Inferior parietal cortex (tissue), 1 donor: ENCODE data around the gene SPEM2.

Source experiments
- DNase-seq: peaks from one replicate; pipeline ENCODE4 v3.0.0-alpha.2; 2016; ENCODE audit errors: extremely low spot score

Gene SPEM2

DNA sequence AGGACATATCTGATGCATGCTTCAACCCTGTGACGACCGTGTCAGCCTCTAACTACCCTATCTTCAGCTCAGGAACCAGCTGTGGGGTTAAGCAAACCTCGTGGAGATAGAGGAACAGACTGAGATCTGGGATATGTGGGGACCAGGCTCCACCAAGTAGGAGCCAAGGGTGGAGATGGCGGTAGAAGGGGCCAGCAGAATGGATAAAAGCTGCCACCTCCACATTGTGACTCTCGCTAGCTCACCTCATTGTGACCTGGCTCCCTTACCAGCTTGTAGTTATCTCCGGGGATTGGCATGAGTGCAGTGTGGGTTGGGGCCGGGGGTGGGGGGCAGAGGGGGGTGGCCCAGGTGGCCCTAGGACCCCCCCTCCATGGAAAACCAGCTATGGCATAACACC, at the start of gene SPEM2:
Gene SPEM2 (plus strand): TSS at position 301 of the 400 bp plus-strand sequence. CDS start 73 bp downstream, at position 374.
- no peak for DNase-seq

DNA sequence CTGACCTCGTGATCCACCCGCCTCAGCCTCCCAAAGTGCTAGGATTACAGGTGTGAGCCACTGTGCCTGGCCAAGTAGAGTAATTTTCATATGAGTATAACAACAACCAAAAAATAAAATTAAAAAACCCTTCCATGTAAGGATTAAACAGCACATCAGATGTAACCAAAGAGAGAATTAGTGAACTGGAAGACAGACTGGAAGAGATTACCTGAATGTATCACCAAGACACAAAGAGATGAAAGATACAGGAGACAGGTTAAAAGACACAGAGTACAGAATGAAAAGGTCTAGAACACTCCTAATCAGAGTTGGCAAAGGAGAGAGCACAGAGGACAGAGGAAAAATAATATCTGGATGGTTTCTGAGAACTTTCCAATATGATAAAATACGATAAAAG, 46.3 kb upstream of the SPEM2 start:
- DNase-seq: no peak

DNA sequence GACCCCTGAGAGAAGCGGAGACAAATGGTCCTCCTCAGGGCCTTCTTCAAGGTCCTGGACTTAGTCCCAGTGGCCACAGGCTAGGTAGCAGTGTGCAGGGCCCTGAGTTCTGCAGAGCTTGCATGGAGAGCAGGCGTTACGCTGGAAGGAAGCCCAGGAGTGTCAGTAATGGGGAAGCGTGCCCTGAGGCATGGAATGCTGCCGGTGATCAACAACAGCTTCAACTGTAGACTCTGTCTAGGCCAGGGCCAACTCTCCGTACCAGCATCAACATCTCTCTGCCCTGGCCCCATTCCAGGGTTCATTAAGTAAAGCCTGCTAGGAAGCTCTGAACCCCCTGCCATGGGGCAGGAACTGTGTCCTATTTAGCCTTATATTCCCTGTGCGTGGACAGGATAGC, 45.1 kb upstream of the SPEM2 start:
- no peak for DNase-seq

DNA sequence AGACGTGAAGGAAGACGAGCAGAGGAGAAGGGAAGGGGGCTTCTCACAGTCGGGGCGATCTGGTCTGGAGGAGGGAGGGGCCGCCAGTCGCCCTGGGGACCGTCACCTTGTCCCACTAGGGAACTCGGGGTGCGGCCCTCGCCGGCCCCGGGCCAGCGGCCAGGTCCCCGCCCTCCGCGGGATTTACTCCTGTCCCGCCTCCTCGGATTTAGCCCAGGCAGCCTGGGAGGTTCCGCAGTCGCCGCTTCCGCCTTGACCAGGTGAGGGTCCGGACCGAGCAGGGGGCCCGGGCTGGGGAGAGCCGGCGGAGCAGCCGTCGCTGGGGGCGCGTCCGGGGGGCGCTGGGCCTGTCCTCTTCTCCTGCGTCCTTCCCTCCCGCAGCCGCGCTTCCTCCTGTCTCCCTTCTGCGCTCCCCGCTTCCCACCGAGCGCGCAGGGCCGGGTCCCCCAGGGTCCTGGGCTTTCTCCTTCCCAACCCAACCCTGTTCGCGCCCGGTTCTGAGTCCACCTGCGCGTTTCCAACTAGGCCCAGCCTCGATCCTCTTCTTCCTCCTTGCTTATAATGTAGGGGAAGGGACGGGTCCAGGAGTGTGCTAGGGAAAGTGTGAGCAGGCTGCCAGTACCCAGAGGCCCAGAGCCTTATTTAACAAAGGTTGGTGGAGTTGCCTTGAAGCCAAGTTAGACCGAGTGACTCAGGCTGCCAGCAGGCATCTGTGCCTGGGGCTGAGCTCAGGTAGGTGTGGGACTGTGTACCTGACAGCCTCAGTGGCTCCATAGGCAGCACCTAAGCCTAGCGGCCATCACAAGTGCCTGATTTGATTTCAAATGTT, 44.3 kb upstream of the SPEM2 start, which contains the start of gene TNK1:
Gene TNK1 (plus strand): TSS at position 235 of the 829 bp plus-strand sequence. CDS start 1,838 bp downstream, outside the sequence.
- DNase-seq: no peak

DNA sequence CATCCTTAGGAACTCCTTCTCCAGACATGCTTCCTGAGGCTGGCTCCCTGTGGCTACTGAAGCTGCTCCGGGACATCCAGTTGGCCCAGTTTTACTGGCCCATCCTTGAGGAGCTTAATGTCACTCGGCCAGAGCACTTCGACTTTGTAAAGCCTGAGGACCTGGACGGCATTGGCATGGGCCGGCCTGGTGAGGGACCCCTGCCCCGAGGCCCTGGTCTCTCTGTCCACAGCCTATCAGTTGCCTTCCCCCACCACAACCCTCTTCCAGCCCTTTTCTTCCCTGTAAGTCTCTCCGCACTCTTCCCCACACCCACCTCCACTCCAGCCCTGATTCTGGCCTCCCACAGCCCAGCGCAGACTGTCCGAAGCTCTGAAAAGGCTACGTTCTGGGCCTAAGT, 42.5 kb upstream of the SPEM2 start:
- DNase-seq: no peak

DNA sequence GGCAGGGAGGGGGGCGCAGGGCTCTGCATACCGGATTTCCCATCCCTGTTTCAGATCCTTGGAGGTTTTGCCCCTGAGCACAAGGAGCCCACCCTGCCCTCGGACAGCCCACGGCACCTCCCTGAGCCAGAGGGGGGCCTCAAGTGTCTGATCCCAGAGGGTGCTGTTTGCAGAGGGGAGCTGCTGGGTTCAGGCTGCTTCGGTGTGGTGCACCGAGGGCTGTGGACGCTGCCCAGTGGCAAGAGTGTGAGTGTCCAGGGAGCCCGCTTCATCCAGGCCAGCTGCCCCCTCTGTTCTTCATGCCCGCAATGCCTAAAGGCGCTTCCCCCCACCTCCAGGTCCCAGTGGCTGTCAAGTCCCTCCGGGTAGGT, 42.1 kb upstream of the SPEM2 start:
- no peak for DNase-seq

DNA sequence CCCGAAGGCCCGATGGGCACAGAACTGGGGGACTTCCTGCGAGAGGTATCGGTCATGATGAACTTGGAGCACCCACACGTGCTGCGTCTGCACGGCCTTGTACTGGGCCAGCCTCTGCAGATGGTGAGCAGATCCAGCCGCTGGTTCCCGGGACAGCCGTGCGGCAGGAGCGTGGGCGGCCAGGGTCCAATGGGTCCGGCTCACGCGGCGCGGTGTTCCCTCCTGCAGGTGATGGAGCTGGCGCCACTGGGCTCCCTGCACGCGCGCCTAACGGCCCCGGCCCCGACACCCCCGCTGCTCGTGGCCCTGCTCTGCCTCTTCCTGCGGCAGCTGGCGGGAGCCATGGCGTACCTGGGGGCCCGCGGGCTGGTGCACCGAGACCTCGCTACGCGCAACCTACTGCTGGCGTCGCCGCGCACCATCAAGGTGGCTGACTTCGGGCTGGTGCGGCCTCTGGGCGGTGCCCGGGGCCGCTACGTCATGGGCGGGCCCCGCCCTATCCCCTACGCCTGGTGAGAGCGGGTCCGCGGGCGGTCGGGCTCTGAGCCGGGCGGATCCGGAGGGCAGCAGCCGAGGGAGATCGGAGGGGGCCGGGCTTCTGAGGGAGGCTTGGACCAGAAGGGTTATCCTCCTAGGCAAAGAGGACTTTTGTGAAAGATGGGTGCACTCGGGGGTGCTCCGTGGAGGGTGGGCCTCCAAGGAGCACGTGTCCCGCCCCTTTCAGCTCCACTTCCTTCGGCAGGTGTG, 41.5 kb upstream of the SPEM2 start:
- peak; percentile 17 for DNase-seq

DNA sequence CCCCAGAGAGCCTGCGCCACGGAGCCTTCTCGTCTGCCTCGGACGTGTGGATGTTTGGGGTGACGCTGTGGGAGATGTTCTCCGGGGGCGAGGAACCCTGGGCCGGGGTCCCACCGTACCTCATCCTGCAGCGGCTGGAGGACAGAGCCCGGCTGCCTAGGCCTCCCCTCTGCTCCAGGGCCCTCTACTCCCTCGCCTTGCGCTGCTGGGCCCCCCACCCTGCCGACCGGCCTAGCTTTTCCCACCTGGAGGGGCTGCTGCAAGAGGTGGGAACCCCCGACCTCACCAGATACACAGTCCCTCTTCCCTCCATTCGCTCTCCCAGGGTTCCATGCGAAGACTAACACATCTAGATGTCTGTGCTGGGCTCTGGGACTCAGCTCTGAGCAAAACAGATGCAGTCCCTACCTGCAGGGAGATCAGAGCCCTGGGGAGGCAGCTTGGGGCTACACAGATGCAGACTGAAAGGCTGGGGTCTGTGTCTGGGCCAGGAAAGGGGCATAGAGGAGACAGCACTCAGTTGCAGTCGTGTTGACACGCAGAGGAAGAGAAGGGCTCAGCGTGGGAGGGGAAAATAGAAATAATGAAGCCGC, 40.8 kb upstream of the SPEM2 start:
- DNase-seq: no peak

DNA sequence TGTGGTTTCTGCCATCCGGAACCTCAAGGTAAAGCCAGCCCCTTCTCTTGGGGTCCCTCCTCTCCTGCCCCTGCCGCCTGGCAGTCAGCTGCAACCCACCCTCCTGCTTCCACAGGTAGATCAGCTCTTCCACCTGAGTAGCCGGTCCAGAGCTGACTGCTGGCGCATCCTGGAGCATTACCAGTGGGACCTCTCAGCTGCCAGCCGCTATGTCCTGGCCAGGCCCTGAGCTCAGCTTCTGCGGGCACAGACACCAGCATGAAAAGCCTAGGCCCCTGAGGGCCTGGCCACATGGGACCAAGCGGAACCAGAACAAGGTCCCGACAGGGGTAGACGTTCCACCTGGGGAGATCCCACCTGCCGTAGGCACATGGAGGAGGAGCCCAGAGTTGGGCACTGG, 36.6 kb upstream of the SPEM2 start:
- DNase-seq: no peak

DNA sequence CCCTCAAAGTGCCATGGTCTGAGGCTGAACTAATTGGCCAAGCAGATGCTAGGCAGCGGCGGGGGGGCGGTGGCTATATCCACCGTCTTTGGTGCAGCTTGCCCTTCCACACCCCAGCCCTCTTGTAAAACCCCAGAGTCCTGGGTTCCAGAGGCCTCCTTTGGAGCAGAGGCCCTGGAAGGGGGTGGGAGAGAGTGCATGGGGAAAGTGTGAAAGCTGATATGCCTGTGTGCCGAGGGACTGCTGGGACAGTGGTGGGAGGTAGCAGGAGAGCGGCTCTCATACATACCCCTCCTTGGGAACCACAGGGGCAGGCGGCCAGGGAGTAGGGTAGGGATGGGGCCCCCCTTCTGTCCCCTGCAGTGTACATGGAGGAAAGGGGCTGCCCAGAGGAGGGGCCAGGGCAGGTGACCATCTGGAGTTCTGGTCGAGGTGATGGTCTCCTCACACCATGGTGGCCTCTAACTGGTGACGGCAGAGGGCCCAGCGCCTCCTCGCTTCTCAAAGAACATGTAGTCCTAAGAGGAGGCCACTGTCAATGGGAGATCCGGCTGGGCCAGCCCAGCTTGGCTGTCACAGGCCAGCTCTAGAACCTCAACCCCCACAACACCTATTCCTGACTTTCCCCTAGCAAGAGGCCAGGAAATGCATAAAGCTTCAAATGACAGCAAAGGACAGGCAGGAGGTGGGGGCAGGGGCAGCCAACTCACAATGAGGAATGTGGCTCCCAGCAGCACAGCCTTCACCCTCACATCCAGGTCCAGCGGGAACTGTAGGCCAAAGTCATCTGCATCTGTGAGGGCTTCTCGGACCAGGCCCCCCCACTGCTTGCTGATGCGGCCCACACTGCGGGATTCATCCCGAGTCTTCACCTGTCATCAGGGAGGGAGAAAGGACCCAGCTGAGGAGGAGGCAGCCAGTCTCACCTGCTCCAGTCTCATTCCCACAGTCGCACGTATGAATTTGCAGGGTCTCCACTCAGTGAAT, 35.2 kb upstream of the SPEM2 start:
- DNase-seq: no peak

DNA sequence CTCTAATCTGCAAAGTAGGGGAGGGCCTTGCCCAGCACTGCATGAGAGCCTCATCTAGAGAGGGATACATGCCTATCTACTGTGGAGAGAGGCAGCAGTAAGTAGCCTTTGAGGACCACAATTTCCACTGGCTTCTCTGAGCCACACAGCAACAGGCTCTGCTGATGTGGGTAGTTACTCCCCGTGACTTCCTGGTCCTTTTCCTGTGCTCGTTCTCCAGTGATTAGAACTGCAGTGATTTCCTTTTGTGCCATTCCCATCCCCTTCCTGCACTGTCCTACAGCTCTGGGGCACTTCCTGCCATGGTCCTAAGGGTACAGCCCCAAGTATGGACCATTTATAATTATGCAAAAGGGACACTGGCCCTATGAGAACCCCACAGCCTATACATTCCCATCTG, 34.1 kb upstream of the SPEM2 start:
- no peak for DNase-seq

DNA sequence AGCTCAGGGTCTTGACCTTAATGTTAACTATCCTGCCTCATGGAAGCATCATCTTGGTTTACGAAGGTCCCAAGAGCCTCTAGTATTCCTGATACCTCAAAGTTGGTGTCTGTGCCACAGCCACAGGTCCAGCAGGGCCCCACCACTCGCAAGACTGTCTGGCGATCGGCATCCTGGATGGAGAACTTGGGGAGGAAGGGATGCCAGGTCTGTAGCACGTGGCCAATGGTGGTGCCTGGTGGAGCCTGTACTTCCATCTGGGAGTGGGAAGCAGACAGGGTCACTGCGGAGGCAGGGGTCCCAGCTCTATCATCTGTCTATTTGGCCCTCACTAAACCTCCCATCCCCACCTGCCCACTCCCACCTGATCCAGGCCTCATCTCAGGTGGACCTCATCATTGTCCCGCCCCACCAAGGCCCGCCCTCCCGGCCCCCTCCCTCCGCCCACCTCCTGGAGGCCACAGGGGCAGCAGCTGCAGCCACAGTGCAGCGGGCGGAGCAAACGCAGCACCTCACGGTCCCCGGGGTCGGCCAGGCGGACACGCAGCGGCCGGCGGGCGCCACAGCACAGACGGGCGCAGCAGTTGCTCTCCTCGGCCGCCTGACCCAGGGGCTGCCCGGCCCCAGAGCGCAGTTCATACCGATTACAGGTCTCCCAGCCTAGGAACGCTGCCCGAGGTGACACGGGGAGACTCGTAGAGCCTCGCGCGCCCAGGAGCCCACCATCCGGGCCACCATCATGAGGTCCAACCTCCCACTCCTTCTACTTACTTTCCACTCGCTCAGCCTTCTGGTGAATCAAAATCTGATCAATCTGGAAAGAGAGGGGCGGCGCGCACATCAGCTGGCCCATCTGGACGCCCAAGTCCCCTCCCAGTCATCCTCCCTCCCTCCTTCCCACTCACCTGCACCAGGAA, 32.5 kb upstream of the SPEM2 start:
- no peak for DNase-seq

DNA sequence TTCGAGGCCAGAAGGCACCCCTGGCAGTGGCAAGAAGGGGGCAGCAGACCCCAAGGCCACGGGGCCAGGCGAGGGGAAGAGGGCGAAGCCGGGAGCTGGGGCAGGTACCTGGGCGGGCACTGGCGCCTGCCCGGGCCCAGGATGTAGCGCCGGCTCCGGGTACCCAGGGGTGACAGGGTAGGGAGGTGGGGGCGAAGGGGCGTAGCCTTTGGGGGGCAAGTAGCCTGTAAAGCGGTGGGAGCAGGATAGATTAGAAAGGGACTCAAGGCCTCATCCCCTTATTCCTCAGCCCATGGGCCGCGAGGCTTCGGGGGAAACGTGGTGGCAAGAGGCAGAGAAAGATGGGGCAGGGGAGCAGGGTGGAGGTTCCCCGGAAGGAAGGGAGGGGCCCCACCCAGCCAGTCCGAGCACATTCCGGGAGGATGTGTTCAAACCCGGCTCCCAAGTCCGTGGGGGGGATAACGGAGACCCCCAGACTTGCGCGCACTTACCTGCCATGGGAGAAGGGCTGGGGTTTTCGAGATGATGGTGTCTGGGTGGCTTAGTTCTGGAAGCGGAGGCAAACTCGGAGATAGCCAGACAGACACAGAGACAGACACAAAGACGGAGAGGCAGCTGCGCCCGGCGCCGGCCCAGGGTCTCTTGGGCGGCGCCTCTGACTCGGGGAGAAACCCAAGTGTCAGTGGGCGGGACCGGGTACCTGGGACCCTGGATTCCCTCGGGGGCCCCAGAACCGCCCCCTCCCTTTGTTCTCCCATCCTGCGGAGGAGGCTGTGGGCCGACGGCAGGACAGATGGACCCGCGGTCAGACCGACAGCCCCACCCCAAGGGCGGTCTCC, 31.6 kb upstream of the SPEM2 start:
- no peak for DNase-seq

DNA sequence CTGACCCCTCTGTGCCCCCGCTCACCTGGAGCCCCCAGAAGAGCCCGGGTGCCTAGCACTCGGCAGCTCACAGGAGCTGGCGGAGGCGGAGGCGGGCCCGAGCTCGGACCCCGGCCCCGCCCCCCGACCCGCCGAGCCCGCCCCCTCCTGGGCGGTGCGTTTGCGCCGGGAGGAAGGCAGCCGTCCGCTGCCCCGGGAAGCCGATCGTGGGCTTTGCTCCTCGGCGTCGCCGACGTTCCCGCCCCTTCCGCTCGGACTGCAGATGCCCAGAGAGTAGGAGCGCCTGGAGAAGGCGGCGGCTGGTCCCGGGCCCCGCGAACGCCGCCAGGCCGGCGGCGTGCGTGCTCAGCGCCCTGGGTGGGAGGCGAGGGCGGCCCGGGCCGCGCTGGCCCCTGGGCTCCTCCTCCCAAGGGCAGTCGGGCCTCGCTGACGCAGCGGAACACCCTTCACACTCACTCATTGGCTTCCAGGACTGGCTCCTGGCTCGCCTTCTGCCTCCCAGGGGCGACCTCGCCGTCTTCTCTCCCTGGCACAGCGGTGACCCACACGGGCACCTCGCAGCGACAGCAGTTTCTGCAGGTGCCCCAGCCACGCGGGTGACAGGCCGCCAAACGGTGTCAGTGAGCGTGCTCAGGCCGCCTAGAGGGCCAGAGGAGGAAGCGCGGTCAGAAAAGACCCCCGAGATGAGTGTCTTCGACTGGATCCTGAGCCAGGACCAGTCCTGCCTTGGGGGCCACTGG, 30.8 kb upstream of the SPEM2 start, which contains the start of gene PLSCR3:
Gene PLSCR3 (minus strand): TSS at position 74 of the 740 bp plus-strand sequence. CDS start 415 bp downstream, outside the sequence.
- peak; percentile 69 for DNase-seq

DNA sequence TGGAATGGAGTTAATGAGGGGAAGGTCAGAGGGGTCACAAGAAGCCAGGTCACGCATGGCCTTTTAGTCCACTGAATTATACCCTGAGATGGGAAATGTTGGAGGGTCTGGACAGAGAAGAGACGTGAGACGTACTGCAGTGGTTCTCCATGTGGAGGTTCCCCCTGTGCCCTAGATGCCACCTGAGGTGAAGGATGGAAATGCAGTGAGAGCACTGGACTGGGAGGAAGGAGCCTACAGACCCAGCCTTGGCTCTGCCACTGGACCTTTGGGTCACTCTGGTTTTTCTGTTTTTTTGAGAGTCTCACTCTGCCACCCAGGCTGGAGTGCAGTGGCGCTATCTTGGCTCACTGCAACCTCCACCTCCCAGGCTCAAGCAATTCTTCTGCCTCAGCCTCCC, 29.3 kb upstream of the SPEM2 start:
- no peak for DNase-seq

DNA sequence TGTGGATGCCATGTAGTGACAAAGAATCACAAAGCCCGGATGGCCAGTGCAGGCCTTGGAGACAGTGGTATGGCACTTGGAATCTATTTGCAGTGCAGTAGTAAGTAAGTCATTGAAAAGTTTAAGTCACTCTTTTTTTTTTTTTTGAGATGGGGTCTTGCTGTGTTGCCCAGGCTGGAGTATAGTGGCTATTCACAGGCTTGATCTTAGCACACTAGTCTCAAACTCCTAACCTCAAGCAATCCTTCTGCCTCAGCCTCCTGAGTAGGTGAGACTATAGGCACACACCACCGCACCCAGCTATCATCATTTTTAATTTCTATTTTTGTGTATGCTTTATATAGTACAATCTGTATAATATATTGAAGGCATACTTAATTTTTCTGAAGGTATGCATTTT, 26.8 kb upstream of the SPEM2 start:
- DNase-seq: no peak

DNA sequence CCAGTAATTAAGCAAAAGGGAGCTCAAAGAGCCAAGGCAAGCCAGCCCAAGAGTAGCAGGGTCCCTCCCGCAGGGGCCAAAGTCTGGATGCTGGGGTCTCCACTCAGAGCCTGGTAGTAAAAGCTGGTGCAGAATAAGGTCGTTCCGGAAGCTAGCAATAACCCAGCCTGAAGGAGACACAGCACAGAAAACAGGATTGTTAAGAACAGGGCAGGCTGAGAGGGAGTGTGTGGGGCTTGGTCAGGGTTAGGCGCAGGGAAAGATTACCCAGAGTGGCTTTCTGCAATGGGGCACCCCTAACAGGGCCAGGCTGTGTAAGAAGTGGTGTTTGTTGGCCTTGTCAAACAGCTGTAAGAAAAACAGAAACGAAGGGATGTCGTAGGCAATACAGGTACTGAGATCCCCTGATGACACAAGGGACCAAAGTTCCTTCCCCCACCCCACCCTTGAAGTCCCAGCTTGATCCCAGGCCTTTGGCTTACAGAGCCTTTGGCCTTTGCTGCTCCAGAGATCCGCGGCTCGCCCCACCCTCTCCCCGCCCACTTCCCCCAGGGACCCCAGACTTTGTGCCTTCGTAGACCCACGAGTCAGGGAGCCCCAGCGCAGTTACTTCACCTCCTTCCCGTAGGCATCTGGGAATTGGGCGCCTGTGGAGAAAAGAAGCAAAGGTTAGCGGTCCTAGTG, 22.2 kb upstream of the SPEM2 start:
- DNase-seq: no peak

DNA sequence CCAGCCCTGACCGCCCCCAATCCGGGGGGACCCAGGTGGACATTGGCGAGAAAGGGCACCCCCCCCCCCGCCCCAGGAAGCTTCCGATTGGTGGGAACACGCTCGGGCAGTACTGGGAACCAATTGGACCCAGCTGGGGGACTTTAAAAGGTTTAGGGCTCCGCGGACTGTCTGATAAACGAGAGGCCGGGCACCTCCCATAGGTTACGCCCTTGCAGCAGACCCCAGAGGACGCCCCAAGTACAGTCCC, 21.8 kb upstream of the SPEM2 start:
- DNase-seq: no peak
